Heart right ventricle (tissue), 16 donors: ENCODE data around the gene TENT4B. TPM values are rescaled to one million over a fixed set of nuclear protein-coding genes. Genes with fewer than 3 reads are reported as not detected.

Source experiments
- ATAC-seq, 8 donors: fragments of 200-7000 bp; cut with Tn5 transposase; one replicate each; pipeline ENCODE4 v1.9.1; 2020; ENCODE audit warnings: mild to moderate bottlenecking in 8 of 8, moderate library complexity in 8 of 8, moderate number of reproducible peaks in 1 of 8
- DNase-seq, 2 donors: peaks; one replicate each; pipeline ENCODE4 v3.0.0-alpha.2; 2020
- H3K27ac ChIP-seq, 10 donors: fragments of 200-600 bp; sonication (generic) in 2 of 10; one replicate each; pipeline versions ENCODE4 v1.5.0 to v1.8.0; 2020 to 2022; ENCODE audit warnings: mild to moderate bottlenecking in 3 of 10
- H3K27me3 ChIP-seq, 7 donors: fragments of 200-600 bp; one replicate each; pipeline ENCODE4 v1.8.0; 2021 to 2022; ENCODE audit warnings: mild to moderate bottlenecking in 2 of 7
- H3K36me3 ChIP-seq, 9 donors: fragments of 200-600 bp; sonication (generic) in 1 of 9; one replicate each; pipeline versions ENCODE4 v1.5.0 to v1.8.0; 2020 to 2022; ENCODE audit warnings: mild to moderate bottlenecking in 2 of 9
- H3K4me1 ChIP-seq, 9 donors: fragments of 200-600 bp; sonication (generic) in 1 of 9; one replicate each; pipeline versions ENCODE4 v1.5.0 to v1.8.0; 2020 to 2022; ENCODE audit warnings: mild to moderate bottlenecking in 4 of 9
- H3K4me3 ChIP-seq, 10 donors: fragments of 200-600 bp; sonication (generic) in 2 of 10; one replicate each; pipeline versions ENCODE4 v1.5.0 to v1.8.0; 2020 to 2022; ENCODE audit warnings: mild to moderate bottlenecking in 7 of 10, moderate library complexity in 2 of 10
- H3K9me3 ChIP-seq, 11 donors: fragments of 200-600 bp in 10 of 11; sonication (generic) in 2 of 11; one replicate each; pipeline versions ENCODE4 v1.5.0 to v1.8.0; 2013 to 2022; ENCODE audit warnings: mild to moderate bottlenecking in 2 of 11, control low read depth in 1 of 11, moderate library complexity in 1 of 11
- WGBS, 2 donors: extraction: QIAGEN DNeasy Blood & Tissue Kit; methylation state at CpG; one replicate each; pipeline ENCODE4 v1.1.7; 2013; ENCODE audit warnings: inconsistent platforms in 1 of 2; 5-methylcytosine and 5-hydroxymethylcytosine counted together
- intact Hi-C, 10 donors: fragments of 100-400 bp; cut with DNase I; formaldehyde crosslinking; loops; one replicate each; pipeline versions ENCODE4 v1.11.1 to v1.14.2; 2022
- polyA plus RNA-seq, 2 donors: library from polyadenylated mRNA; stranded (reverse); fragments of 200-250 nt; gene quantifications; one replicate each; pipeline ENCODE4 v1.2.3, GENCODE V29; 2013
- total RNA-seq, 10 donors: library from RNA; stranded (reverse); fragmentation: NEBNext Ultra II Directional in 3 of 10; extraction: Animal tissue kit (Norgen Biotek cat#: 25700) in 3 of 10; gene quantifications; one replicate each; pipeline versions ENCODE4 v1.2.1 to v1.2.4, GENCODE V29; 2021 to 2023
- TF ChIP-seq, protein P1 (sequence below), 9 donors: fragments of 200-600 bp; sonication (generic) in 2 of 9; IDR thresholded peaks; one replicate each; pipeline versions ENCODE4 v1.5.0 to v1.8.0; 2021 to 2022; ENCODE audit warnings: antibody characterized with exemption in 9 of 9, mild to moderate bottlenecking in 5 of 9, moderate library complexity in 1 of 9
- donor health status: Arrhythmogenic right ventricular cardiomyopathy.
- donor health status: ischemic (EF 13 %, LVEDD 7.1; RV severe dilation, severe dysfunction).
- donor health status: healthy with polysubstance abuse.
- donor health status: DM: no; HTN: yes; CAD: no.
- donor health status: DM: no; HTN: no; CAD: no.
- donor health status: ischemic (EF 25% LVEDD 6.9; RV normal size, moderate dysfunction).
- donor health status: ischemic (EF 25% LVEDD 5.7; RV mildly dilated, moderate dysfunction).
- donor health status: healthy.
- donor health status: DM: yes; HTN: yes; CAD: no.
- donor health status: Ischemic cardiomyopathy.
- donor health status: ischemic (EF 35%, LVEDD 5.7; RV mildly dilated, moderate dysfunction).
- donor health status: nonischemic (EF 11% LVEDD 7.7; RV severe dilation, severe dysfunction).
- donor health status: DM: yes; HTN: yes; CAD: no.
- donor health status: PGD.
- donor health status: ischemic (EF 29% LVEDD 5.4; RV normal size, mild dysfunction).
- donor health status: nonischemic (EF 23%, LVEDD 6.1; RV moderate dilation, normal function).

TENT4B gene
- total and polyA plus RNA-seq, 12 donors = 2.7 to 8.6 (median 6.4) TPM

DNA sequence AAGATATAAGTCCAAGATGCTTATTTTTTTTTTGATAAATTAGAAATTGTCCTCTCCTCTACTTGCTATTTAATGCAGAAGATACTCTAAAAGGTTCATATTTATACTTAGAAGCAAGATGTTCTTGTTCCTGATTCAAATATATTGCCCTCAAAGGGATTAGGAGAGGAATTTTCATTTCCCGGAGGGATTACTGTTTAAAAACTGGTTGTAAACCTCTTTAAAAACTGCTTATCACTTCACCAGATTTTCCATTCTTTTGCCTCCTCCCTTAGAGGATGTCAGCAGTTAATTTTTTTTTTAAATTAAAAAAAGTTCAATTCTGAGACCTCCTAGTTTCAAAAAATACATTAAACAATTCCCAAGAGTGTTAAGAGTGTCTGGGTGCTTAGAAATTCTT lies 2.8 kb downstream of the TENT4B start:
- H3K4me1 ChIP-seq = peaks cover 3 to 61% (median 44%) of the 10 kb centered on the region in 9 donors
- DNase-seq (no peak), ATAC-seq (no peak)
- intact Hi-C loops = loop anchor here in 4 of 10 donors (1.0 to 10.0 kb wide), 4 partner anchors 39 to 56 kb away; no protein-coding TSS in a partner anchor
- WGBS, 2 donors = 55 to 70% methylated on average over 1 of the region's 1 CpG
- TF ChIP-seq, protein P1, sequence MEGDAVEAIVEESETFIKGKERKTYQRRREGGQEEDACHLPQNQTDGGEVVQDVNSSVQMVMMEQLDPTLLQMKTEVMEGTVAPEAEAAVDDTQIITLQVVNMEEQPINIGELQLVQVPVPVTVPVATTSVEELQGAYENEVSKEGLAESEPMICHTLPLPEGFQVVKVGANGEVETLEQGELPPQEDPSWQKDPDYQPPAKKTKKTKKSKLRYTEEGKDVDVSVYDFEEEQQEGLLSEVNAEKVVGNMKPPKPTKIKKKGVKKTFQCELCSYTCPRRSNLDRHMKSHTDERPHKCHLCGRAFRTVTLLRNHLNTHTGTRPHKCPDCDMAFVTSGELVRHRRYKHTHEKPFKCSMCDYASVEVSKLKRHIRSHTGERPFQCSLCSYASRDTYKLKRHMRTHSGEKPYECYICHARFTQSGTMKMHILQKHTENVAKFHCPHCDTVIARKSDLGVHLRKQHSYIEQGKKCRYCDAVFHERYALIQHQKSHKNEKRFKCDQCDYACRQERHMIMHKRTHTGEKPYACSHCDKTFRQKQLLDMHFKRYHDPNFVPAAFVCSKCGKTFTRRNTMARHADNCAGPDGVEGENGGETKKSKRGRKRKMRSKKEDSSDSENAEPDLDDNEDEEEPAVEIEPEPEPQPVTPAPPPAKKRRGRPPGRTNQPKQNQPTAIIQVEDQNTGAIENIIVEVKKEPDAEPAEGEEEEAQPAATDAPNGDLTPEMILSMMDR (IDR thresholded peaks at IDR 0.05) = no peak
- peaks cover 0 to 4% (median 0%) of the 10 kb centered on the region in 9 donors for H3K36me3 ChIP-seq
- H3K9me3 ChIP-seq = no peaks in the 10 kb centered on the region
- no peaks in the 10 kb centered on the region for H3K27me3 ChIP-seq
- peak overlapping the region in 1 of 10 donors; percentile 1 for H3K27ac ChIP-seq
- H3K4me3 ChIP-seq = peak overlapping the region in 7 of 10 donors; percentile 14 to 98 (median 77)

DNA sequence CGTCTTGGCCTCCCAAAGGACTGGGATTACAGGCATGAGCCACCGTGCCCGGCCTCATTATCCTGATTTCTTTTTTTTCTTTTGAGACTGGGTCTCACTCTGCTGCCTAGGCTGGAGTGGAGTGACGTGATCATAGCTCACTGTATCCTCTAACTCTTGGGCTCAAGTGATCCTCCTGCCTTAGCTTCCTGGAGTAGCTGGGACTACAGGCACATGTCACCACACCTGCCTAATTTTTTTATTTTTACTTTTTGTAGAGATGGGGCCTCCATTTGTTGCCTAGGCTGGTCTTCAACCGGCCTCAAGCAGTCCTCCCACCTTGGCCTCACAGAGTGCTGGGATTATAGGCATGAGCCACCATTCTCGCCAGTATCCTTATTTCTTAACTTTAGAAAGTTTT lies 3.5 kb downstream of the TENT4B start:
- Histone ChIP-seq H3K9me3 (no peaks in the 10 kb centered on the region), H3K4me1 (peaks cover 3 to 66% (median 51%) of the 10 kb centered on the region in 9 donors), H3K4me3 (peak overlapping the region in 1 of 10 donors; percentile 90), H3K27me3 (no peaks in the 10 kb centered on the region), H3K36me3 (peaks cover 0 to 4% (median 0%) of the 10 kb centered on the region in 9 donors), H3K27ac (no peak overlapping the region)
- intact Hi-C loops = loop anchor here in 2 of 10 donors (5.0 to 10.0 kb wide), 2 partner anchors 48 to 56 kb away; no protein-coding TSS in a partner anchor
- 94 to 97% methylated on average over 6 of the region's 6 CpGs for WGBS, 2 donors
- DNase-seq (no peak), ATAC-seq (no peak)
- TF ChIP-seq, protein P1 (IDR thresholded peaks at IDR 0.05) = no peak

DNA sequence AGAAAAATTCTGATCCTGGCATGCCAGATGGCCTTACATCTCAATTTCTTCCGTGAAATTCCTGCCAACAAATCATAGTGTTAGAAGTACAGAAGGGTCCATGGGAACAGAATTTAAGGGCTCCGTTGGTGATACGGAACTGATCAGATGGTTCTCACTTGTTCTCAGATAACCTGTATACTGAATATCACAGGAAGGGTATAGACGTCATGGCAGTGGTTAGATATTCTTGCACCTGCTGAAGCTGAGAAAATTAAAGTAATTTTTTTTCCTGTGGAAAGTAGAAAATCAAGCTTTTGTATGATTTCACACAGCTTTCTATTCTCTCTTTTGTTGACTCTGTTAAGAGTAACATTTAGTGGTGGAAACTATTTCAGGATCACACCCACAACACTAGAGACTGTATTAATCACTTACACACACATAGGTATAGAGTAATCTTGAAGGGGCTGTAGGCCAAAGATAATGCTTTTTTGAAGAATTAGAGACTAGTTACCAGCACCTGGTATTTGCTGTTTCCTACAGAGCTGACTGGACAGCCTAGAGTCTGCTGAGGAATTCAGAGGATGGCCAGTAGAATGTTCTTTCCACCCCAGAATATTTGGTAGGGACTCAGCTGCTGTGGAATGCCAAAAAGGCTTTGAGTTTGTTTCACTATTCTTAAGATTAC lies 7.5 kb downstream of the TENT4B start:
- H3K36me3 ChIP-seq = peaks cover 0 to 4% (median 0%) of the 10 kb centered on the region in 9 donors
- peak overlapping the region in 1 of 10 donors; percentile 17 for H3K27ac ChIP-seq
- TF ChIP-seq, protein P1 (IDR thresholded peaks at IDR 0.05) = no peak
- no peaks in the 10 kb centered on the region for H3K27me3 ChIP-seq
- H3K4me3 ChIP-seq = no peak overlapping the region
- DNase-seq = no peak
- intact Hi-C loops = no loop called here
- H3K9me3 ChIP-seq = no peaks in the 10 kb centered on the region
- peaks cover 3 to 63% (median 34%) of the 10 kb centered on the region in 9 donors for H3K4me1 ChIP-seq
- ATAC-seq = peak in 1 of 8 donors; percentile 66
- 81 to 82% methylated on average over 4 of the region's 4 CpGs for WGBS, 2 donors

DNA sequence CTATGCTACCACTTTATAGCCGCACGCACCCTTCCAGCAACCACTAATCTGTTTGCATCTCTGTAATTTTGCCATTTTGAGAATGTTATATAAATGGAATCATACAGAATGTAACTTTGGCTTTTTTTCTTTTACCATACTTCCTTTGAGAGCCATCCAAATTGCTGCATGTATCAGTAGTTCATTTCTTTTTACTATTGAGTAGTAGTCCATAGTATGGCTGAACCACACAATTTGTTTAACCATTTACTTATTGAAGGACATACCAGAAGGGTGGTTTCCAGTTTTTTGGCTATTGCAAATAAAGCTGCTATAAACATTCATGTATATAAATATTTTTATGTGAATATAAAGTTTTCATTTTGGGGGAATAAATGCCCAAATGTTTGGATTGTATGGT lies 8.8 kb downstream of the TENT4B start:
- WGBS, 2 donors = 96 to 97% methylated on average over 2 of the region's 2 CpGs
- no peak overlapping the region for H3K27ac ChIP-seq
- ATAC-seq (no peak), DNase-seq (no peak)
- H3K9me3 ChIP-seq = no peaks in the 10 kb centered on the region
- intact Hi-C loops = no loop called here
- H3K36me3 ChIP-seq = peaks cover 0 to 4% (median 0%) of the 10 kb centered on the region in 9 donors
- no peaks in the 10 kb centered on the region for H3K27me3 ChIP-seq
- TF ChIP-seq, protein P1 (IDR thresholded peaks at IDR 0.05) = no peak
- no peak overlapping the region for H3K4me3 ChIP-seq
- peaks cover 3 to 63% (median 27%) of the 10 kb centered on the region in 9 donors for H3K4me1 ChIP-seq
